ENCODE results near the gene ST8SIA2. TPM values are rescaled to one million over a fixed set of nuclear protein-coding genes. Genes with fewer than 3 reads are reported as not detected.
"Not testable (repeated sequence)": the region's sequence is repeated elsewhere in the genome, so short reads cannot be mapped to it uniquely, and the experiment has no call there.

Gene ST8SIA2
- total RNA-seq, 1 experiment from 2014 or later, result 0.15 TPM

- ChIA-PET CTCF (no interaction called here), POLR2A (no interaction called here)
- no TSS peak for BruUV-seq (replicated peaks)
- H3K4me3 ChIP-seq (ENCODE audit: low read depth in 2 of 2, low read length in 2 of 2), result no peak overlapping the region
- no peak for DNase-seq (ENCODE audit: low read depth, low spot score)
- no peaks in the 10 kb centered on the region for H3K27me3 ChIP-seq (ENCODE audit: control insufficient read depth, insufficient read depth, low read length)
- intact Hi-C loops (cut with micrococcal nuclease; ENCODE audit: unreplicated experiment), result no loop called here
- H3K27ac ChIP-seq (ENCODE audit: low read length), result no peak overlapping the region
- ATAC-seq, result no peak
- H3K9me3 ChIP-seq (ENCODE audit: control insufficient read depth, insufficient read depth, low read depth, low read length), result no peaks in the 10 kb centered on the region
- in situ Hi-C loops (cut with HindIII; ENCODE audit: low pct_unique_long_range_greater_than_20kb, low sequenced_read_pairs), result no loop called here
- H3K4me1 ChIP-seq (ENCODE audit: control insufficient read depth, insufficient read depth, low read length), result no peaks in the 10 kb centered on the region
- H3K36me3 ChIP-seq (ENCODE audit: control insufficient read depth, insufficient read depth, low read length), result no peaks in the 10 kb centered on the region
- TF ChIP-seq CTCF (IDR thresholded peaks at IDR 0.05) (no peak), SIN3A (IDR thresholded peaks at IDR 0.05; ENCODE audit: borderline replicate concordance, insufficient read depth, low read depth, low read length) (no peak), POLR2AphosphoS5 (IDR thresholded peaks at IDR 0.05; ENCODE audit: low read depth, low read length) (no peak), TCF7L2 (IDR thresholded peaks at IDR 0.05; ENCODE audit: low read depth, low read length) (no peak), REST (IDR thresholded peaks at IDR 0.05; ENCODE audit: insufficient read depth in 1 of 2, low read depth in 2 of 2, low read length in 1 of 2) (no peak)
Observed at GRCh38 chr15:92471288-92471687, 77.6 kb downstream of the ST8SIA2 start.

GRCh38 chr15:92473756-92474155, 80.1 kb downstream of the ST8SIA2 start:
- in situ Hi-C loops (cut with HindIII; ENCODE audit: low pct_unique_long_range_greater_than_20kb, low sequenced_read_pairs), result no loop called here
- intact Hi-C loops (cut with micrococcal nuclease; ENCODE audit: unreplicated experiment), result no loop called here
- H3K4me1 ChIP-seq (ENCODE audit: control insufficient read depth, insufficient read depth, low read length), result no peaks in the 10 kb centered on the region
- H3K4me3 ChIP-seq (ENCODE audit: low read depth in 2 of 2, low read length in 2 of 2), result no peak overlapping the region
- ChIA-PET CTCF (no interaction called here), POLR2A (no interaction called here)
- TF ChIP-seq TCF7L2 (IDR thresholded peaks at IDR 0.05; ENCODE audit: low read depth, low read length) (no peak), REST (IDR thresholded peaks at IDR 0.05; ENCODE audit: insufficient read depth in 1 of 2, low read depth in 2 of 2, low read length in 1 of 2) (no peak), POLR2AphosphoS5 (IDR thresholded peaks at IDR 0.05; ENCODE audit: low read depth, low read length) (no peak), CTCF (IDR thresholded peaks at IDR 0.05) (no peak), SIN3A (IDR thresholded peaks at IDR 0.05; ENCODE audit: borderline replicate concordance, insufficient read depth, low read depth, low read length) (no peak)
- no peaks in the 10 kb centered on the region for H3K9me3 ChIP-seq (ENCODE audit: control insufficient read depth, insufficient read depth, low read depth, low read length)
- no peak overlapping the region for H3K27ac ChIP-seq (ENCODE audit: low read length)
- no TSS peak for BruUV-seq (replicated peaks)
- ATAC-seq, result no peak
- DNase-seq (ENCODE audit: low read depth, low spot score), result no peak
- H3K36me3 ChIP-seq (ENCODE audit: control insufficient read depth, insufficient read depth, low read length), result no peaks in the 10 kb centered on the region
- peaks cover 3% of the 10 kb centered on the region for H3K27me3 ChIP-seq (ENCODE audit: control insufficient read depth, insufficient read depth, low read length)

- POLR2A ChIA-PET; H3K9me3 ChIP-seq (ENCODE audit: control insufficient read depth, insufficient read depth, low read depth, low read length); H3K36me3 ChIP-seq (ENCODE audit: control insufficient read depth, insufficient read depth, low read length); intact Hi-C loops (cut with micrococcal nuclease; ENCODE audit: unreplicated experiment); H3K27ac ChIP-seq (ENCODE audit: low read length); in situ Hi-C loops (cut with HindIII; ENCODE audit: low pct_unique_long_range_greater_than_20kb, low sequenced_read_pairs); H3K4me1 ChIP-seq (ENCODE audit: control insufficient read depth, insufficient read depth, low read length); CTCF ChIA-PET; ATAC-seq; DNase-seq (ENCODE audit: low read depth, low spot score); H3K4me3 ChIP-seq (ENCODE audit: low read depth in 2 of 2, low read length in 2 of 2); H3K27me3 ChIP-seq (ENCODE audit: control insufficient read depth, insufficient read depth, low read length); BruUV-seq (replicated peaks): not testable (repeated sequence)
Observed at GRCh38 chr15:92479730-92480129, 86.0 kb downstream of the ST8SIA2 start.
